ENCODE results near the gene TBC1D22A.

The TBC1D22A gene

GRCh38 chr22:46893281-46894020, 131.0 kb downstream of the TBC1D22A start:
- no peak for DNase-seq

DNA sequence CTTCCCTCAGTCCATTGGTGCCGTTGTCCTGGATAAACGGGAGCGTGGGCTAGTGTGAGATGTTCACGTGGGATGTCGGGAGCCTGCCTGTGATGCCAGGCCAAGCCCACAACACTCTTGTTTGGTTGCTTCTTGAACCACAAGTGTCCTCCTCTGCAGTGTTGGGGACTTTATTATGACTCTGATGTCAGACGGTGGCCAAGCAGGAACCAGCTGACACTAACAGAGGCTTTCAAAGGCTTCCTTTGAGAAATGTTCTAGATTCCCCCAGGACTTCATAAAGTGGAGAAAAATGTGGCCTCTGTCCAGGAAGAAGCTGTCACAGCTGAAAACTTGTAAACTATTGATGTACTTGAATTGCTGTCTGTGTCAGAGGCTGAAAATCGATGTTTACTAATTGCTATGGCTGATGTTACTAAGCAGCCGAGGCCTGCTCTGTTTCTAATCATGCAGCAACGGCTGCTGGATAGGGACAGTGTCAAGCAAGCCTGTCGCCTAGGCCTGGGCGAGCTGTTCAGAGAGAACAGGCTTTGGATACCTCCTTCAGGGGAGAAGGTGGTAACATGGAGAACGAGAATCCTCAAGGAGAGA, 131.7 kb downstream of the TBC1D22A start:
- DNase-seq, result no peak

DNA sequence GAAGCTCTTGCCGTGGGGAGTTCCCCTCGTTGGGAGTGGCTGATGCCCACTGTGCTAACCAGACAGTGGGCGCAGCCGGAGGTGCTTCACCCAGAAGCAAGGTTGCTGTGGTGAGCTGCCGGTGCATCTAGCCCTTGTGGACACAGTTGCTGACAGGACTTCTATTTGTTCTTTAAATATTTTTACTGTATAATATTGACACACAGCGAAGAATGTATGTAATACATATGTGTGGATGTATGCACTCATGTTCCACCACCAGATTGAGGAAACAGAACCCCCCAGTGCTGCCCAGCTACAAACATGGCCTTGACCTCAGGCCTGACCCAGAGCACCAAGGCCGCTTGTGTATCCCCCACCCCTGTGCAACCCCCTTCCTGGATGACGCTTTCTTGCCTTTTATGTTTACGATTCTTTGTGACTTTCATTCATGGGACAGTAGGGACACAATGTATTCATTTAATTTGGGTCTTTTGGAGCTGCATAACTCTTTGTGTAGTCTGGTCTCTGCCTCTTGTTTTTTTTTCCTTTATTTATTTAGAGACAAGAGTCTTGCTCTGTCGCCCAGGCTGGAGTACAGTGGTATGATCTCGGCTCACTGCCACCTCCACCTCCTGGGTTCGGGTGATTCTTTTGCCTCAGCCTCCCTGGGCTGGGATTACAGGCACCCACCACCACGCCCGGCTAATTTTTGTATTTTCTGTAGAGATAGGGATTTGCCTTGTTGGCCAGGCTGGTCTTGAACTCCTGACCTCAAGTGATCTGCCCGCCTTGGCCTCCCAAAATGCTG, 132.6 kb downstream of the TBC1D22A start:
- no peak for DNase-seq

DNA sequence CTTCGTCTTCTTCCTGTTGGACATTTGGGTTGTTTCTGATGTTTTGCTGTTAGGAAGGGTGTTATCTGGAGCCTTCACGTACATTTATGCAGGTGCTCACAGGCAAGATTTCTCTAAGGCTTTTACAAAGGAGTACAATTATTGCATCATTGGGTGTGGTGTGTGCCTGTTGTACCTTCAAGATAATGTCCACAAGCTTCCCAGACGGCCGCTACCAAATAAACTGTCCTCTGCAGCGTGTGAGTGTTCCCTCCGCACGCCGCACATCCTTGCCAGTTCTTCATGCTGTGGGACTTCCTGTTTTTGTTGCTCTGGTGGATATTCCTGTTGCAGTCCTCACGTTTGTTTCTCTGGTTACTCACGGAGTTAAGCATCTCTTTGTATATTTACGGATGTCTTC, 133.3 kb downstream of the TBC1D22A start:
- no peak for DNase-seq

DNA sequence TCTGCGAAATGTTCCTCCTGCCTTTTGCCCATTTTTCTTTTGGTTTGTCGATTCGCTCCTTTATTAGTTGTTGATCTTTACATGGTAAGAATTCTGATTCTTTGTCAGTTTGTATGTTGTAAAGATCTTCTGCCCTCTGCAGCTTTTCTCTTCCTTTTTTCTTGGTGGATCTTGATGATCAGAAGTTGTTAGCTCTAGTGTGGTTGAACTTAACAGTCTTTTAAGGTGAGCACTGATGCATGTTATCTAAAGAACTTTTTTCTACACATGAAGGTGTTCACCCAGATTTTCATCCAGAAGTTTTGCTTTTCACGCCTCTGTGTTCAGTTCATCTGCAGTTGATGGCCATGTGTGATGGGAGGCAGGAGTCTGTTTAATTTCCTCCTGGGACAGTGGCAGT, 133.7 kb downstream of the TBC1D22A start:
- DNase-seq, result no peak

GRCh38 chr22:46896568-46897245, 134.3 kb downstream of the TBC1D22A start:
- no peak for DNase-seq

DNA sequence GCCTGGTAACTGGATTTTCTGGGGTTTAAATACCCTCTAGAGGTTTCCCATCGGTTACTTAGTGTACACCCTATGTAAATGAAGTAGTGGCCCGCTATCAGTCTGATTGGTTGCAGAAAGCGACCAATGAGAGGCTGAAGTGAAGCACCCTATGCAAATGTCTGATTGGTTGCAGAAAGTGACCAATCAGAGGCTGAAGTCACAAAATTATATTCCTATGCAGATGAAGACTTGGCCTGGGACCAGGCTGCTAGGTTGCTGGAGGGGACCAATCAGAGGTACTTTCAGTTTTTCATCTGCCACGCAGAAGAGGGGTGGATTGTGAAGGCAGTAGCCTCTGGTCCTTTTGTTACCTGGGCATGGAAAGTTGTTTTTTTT, 134.8 kb downstream of the TBC1D22A start:
- no peak for DNase-seq

DNA sequence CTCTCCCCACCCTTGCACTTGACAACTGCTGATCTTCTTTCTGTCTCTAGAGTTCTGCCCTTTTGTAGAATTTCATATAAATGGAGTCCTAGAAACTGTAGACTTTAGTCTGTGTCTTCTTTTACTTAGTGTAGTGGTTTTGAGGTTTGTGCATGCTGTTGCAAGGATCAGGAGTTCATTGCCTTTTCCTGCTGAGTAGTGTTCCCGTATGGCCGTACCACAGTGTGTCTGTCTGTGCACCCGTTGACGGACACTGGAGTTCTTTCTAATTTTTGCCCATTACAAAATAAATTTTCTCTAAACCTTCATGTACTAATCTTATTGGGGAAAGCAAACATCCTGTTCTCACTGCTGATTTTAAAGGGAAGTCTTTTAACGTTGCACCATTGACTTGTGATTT, 138.1 kb downstream of the TBC1D22A start:
- DNase-seq, result no peak

DNA sequence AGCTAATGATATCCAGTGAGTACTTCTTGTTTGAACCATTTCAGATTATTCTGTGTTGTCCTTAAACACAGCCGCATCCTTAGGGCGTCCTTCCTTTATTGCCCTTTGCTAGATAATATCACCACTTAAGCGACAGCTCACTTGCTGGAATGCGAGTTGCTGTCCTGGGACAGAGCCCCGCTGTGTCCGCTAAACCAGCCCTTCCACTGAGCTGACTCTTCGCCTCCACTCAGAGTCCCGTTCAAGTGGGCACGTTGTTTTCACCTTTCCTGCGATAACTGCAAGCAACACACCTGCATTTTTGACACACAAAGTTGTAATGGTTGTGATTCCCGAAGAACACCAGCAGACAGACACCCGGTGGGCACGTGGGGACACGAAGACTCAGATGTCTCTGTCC, 140.0 kb downstream of the TBC1D22A start:
- DNase-seq, result no peak

DNA sequence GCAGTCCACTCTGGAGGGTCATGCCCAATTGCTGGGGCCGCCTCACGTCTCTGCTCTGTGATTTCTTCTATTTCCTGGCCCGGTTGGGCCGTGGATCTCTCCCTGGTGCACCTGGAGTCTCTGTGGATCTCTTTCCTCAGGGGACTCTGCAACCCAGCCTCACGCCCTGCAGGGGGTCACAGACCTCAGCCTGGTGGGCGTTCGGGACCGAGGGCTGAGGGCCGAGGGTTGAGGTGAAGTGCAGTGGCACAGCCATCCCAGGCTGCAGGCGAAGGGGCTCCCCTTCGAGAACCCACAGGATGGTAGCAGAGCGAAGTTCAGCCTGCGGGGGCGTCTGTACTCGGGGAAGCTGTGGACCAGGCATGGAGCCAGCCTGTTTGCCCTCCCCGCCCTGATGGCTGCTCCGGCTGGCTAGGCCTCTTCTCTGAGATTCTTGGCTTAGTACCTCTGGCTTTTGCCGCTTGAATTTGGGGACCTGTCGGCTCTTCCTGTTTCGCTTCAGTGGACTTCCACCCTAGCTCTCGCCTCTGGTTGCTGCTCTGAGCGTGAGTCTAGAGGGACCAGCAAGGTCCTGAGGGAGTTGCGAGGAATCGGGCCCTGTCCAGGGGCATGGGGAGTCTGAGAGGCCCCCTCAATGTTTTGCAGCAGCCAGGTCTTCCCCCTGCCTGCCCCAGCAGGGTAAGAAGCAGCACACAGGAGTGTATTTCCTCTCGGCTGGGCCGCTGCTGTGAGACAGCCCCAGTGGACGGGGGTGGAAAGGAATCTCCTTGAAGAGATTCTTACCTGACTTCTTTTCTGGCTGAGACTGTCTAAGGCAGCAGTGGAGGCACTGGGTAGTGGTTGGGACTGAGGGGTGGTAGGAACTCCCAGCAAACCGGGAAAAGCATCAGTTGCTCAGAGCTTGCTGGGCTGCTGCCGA, 140.8 kb downstream of the TBC1D22A start:
- DNase-seq, result no peak

DNA sequence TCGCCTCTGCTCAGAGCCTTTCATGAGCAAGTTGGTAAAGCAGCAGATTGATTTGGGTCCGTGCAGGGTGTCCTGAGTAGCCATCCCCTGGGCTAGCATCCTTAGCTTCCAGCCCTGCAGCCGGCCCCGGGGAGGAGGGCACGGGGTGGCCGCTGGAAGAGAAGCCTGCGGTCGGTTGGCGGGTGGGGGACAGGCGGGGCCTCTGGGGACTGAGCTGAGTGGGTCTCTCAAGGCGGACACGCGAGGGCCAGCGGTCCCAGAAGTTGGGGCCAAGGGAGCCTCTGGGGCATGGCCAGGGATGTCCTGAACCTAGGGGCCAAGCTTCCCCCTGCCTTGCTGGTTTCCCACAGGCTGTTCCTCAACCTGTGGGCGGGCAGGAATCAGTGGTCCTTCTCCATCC, 143.0 kb downstream of the TBC1D22A start:
- DNase-seq, result no peak

GRCh38 chr22:46905834-46906233, 143.4 kb downstream of the TBC1D22A start:
- no peak for DNase-seq

DNA sequence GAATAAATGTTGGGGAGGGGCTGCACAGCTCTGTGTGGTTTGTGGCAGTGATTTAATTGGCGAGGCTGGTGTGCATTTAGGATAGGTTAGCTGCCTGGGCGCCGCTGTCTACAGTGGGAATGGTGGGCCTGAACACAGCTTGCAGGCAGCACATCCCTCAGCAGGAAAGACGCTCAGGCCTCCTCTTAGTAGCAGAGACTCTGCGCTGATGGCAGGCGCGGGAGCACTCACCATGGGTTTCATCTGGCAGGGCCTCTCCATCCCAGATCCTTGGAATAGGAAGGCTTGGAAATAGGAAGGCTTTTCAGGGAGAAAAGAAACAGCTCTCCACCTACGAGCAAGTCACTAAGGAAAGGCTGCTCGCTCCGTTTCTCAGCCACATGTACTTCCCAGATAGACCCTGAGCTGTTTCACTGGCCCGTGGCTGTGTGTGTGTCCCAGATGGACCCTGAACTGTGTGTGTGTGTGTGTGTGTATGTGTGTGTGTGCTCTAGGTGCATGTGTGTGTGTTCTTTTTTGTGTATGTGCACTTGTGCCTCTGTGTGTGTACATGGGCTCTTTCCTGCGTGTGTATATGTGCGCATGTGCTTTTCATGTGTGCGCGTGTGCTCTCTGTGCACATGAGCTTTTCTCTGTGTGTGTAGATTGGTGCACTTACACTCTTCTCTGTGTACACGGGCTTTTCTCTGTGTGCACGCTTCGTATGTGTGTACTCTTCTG, 144.0 kb downstream of the TBC1D22A start:
- DNase-seq, result no peak

GRCh38 chr22:46907241-46908215, 145.1 kb downstream of the TBC1D22A start:
- no peak for DNase-seq

DNA sequence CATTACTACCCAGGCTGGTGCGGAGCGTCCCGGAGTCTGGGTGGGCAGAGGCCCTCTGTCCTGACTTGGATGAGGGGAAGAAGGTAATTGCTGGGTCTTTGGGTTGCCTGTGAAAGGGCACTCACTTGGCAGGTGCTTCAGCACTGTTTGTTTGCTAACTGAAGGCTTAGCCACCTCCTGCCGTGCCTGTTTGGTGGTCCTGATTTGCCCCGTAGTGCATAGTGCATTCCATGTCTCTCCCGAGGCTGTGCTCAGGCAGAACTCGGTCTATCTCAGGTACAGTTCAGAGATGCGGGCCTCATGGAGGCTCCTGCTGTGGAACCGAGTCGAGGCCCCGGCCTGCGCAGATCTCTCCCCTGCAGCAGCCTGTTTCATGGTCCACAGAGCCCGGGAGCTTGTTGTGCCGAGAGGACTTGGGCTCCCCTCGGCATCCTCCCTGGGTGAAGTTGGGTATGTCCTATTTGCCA, 146.2 kb downstream of the TBC1D22A start:
- DNase-seq, result no peak

DNA sequence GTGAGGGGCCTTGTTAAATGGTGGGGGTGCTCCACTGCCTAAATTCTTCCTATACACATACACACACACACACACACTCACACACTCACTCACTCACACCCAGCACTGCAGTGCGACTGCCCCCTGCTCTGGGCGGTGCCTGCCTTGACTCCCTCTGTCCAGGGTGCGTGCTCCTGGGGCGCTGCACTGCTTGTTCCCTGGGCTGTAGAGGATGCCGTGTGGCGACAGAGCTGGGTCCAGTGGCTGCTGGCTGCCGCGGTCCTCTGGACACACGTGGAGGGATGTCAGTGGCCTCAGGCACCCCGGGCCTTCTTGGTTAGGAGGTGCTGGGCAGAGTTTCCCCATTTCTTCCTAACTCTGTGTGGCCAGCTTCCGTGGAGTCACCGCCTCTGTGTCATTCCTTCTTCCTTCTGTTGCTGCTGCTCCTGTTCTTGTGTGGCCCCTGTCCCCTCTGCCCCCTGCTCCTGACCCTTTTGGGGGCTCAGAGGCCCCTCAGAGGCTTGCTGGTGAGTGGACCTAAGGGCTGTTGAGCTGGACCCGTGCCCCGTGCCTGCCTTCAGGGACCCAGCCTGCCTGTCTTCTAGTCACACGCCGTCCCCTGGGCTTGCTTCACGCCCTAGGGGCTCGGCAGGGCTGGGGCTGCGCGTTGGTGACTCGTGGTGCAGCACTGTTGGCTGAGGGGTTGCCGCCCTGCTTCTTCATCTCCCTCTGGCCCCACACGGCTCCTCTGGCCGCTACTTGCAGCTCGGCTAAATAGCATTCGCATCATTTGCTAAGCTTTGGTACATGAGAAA, 147.0 kb downstream of the TBC1D22A start:
- DNase-seq, result no peak

DNA sequence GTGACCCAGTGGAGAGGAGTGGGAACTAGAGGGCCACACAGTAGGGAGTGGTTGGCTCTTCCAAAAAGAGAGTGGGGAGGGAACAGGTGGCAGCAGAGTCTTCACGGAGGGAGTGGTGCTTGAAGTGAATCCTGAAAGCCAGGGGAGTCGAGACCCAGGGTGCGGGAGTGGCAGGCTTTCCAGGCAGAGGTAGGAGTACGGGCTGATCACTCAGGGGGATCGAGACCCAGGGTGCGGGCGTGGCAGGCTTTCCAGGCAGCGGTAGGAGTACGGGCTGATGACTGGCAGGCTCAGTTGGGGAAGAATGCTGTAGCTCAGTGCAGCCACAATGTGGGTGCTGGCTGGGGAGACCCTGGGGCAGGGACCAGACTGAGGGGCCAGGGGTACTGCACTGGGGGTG, 148.2 kb downstream of the TBC1D22A start:
- no peak for DNase-seq

DNA sequence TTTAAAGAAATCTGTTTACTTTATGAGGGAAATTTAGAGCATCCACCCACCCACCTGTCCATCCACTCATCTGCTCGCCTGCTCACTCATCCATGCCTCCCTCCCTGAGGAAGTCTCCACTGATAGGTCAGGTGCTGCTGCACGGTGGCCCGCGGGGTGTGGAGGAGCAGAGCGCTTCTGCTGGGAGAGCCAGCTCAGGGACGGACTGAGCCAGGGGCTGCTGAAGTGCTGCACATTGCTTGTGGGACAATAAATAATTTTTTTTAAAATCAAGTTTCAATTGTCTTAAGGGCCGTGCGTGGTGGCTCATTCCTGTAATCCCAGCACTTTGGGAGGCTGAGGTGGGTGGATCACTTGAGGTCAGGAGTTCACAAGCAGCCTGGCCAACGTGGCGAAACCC, 148.9 kb downstream of the TBC1D22A start:
- DNase-seq, result no peak

DNA sequence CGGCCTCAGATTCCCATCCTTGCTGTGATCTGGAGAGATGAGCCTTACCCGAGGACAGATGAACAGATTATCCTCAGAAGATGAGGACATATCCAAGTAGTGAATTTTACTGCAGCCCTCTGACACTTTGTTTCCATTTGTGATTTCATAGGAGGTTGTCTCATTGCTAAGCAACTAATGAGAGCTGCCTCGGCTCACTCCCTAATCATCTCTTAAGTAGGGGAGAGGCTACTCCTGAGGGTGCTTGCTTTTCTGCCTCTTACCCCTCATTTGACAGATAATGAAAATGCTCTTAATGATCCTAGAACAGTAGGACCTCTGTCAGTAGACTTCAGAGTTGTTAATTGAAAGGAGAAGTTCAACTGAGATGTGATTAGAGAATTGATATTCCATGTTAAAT, 150.9 kb downstream of the TBC1D22A start:
- DNase-seq, result no peak

- DNase-seq, result no peak
Measured at GRCh38 chr22:46914481-46914880, 152.0 kb downstream of the TBC1D22A start.
